Thyroid gland (tissue), 4 donors: Measurements from ENCODE around the gene SMIM41. TPM values are rescaled to one million over a fixed set of nuclear protein-coding genes. Genes with fewer than 3 reads are reported as not detected.

Experiments
- DNase-seq, 2 donors: peaks; one replicate each; pipeline ENCODE4 v3.0.0-alpha.2; 2019
- H3K27ac ChIP-seq, 3 donors: fragments of 200-600 bp; sonication (generic); 1 replicate in 2 of 3; 2 replicates in 1 of 3; pipeline ENCODE4 v1.5.1; 2016 to 2019; ENCODE audit warnings: mild to moderate bottlenecking in 1 of 3, moderate library complexity in 1 of 3
- H3K27me3 ChIP-seq: fragments of 200-600 bp; sonication (generic); one replicate; pipeline ENCODE4 v1.5.1; 2019
- H3K36me3 ChIP-seq, 2 donors: fragments of 200-600 bp; sonication (generic); one replicate each; pipeline ENCODE4 v1.5.1; 2016 to 2019
- H3K4me1 ChIP-seq, 2 donors: fragments of 200-600 bp; sonication (generic); one replicate each; pipeline ENCODE4 v1.5.1; 2017 to 2019
- H3K4me3 ChIP-seq, 3 donors: fragments of 200-600 bp; sonication (generic); replicated peaks in 1 of 3; 1 replicate in 2 of 3; 2 replicates in 1 of 3; pipeline ENCODE4 v1.5.1; 2016; ENCODE audit warnings: mild to moderate bottlenecking in 1 of 3
- H3K9me3 ChIP-seq: fragments of 200-600 bp; sonication (generic); one replicate; pipeline ENCODE4 v1.5.1; 2017
- CTCF ChIP-seq, 6 experiments: fragments of 200-600 bp in 3 of 6; fragments of 450-650 bp in 3 of 6; sonication (generic) in 3 of 6; IDR thresholded peaks; one replicate each; pipeline ENCODE4 v1.5.1; 2016 to 2019; ENCODE audit warnings: antibody characterized with exemption in 6 of 6, mild to moderate bottlenecking in 2 of 6, inconsistent platforms in 1 of 6, moderate library complexity in 1 of 6
- POLR2A ChIP-seq, 2 donors: fragments of 450-650 bp; IDR thresholded peaks; one replicate each; pipeline ENCODE4 v1.6.1; 2017; ENCODE audit warnings: antibody characterized with exemption in 2 of 2, mild to moderate bottlenecking in 2 of 2, moderate library complexity in 1 of 2
- WGBS, 2 donors: methylation state at CpG; one replicate each; pipeline ENCODE4 v1.1.5; 2017; 5-methylcytosine and 5-hydroxymethylcytosine counted together
- intact Hi-C: fragments of 100-400 bp; cut with DNase I; formaldehyde crosslinking; loops from one replicate; pipeline ENCODE4 v1.15.1; 2023
- total RNA-seq, 4 donors: library from RNA; depleted of rRNA; stranded (reverse); fragments of >200 nt; gene quantifications; one replicate each; pipeline ENCODE4 v1.2.3, GENCODE V29; 2016

Gene SMIM41
- total RNA-seq, 4 donors from 2014 or later: 0.67 TPM; not detected in 3

DNA sequence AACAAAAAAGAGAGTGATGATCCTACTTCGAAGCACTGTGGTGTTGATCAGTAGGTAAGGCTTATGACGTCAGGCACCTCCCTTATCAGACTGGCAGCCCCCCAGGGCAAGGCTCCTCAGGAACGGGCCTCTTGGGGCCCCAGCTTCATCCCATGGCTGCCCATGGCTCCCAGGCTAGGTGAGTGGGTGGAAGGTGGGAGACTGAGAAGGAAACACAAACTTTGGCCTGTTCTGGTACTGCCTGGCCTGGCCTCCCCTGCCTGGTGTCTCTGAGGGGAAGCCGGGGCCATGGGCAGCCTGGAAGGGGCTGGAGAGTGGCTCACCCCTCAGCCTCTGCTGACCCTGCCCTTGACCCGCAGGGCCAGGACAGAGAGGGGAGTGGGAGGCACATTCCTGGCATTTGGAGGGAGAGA is 73.4 kb downstream of the SMIM41 start:
- H3K36me3 ChIP-seq: no peaks in the 10 kb centered on the region
- no peaks in the 10 kb centered on the region for H3K27me3 ChIP-seq
- H3K4me3 ChIP-seq: no peak overlapping the region
- no peak for TF ChIP-seq POLR2A (IDR thresholded peaks at IDR 0.05)
- no peak for TF ChIP-seq CTCF (IDR thresholded peaks at IDR 0.05)
- intact Hi-C loops: loop anchor here (10.0 kb wide), 1 partner anchor 352 kb away; no protein-coding TSS in a partner anchor
- no peaks in the 10 kb centered on the region for H3K9me3 ChIP-seq
- peak overlapping the region in 1 of 3 donors; percentile 98 for H3K27ac ChIP-seq
- H3K4me1 ChIP-seq: peaks cover 31 to 53% of the 10 kb centered on the region in 2 donors
- WGBS, 2 donors: 87 to 96% methylated on average over 5 of the region's 5 CpGs
- no peak for DNase-seq

DNA sequence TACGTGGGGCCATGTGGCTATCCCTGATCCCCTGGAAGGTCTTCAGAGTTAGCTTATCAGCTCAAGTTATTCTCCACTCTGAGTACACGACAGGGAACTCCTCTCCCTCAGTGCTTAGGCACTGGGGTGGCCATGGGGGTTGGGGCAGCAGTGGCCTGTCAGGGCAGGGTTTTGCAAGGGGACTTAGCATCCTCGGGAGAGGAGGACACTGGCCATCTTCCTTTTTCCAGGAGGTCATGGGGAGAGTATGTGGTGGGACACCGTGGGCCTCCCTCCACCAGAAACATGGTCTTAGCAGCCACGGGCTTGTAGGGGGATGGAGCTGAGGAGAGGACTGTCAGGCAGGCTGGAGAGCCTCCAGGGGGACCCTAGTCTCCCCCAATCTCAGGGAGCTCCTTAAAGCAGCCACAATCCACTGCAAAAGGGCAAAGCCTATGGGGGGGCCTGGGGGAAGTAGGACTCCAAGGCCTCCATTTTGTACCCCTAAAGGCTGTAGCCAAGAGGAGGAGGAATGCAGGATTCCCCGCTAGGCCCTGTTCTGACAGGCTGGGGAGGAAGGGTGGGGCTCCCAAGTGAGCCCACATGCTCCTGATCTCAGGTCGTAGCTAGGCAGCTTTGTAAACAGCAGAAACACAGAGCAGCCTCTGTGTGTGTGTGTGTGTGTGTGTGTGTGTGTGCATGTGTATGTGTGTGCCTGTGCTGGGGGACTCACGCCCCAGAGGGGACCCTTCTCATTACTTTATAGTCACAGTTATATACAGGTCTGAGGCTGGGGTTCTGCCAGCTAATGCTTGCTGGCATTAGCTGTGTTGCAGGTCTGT is 75.8 kb downstream of the SMIM41 start:
- peaks cover 8 to 30% of the 10 kb centered on the region in 2 donors for H3K4me1 ChIP-seq
- intact Hi-C loops: loop anchor here (5.0 to 10.0 kb wide), 3 partner anchors 172 to 722 kb away; no protein-coding TSS in a partner anchor
- no peak overlapping the region for H3K27ac ChIP-seq
- WGBS, 2 donors: 63% methylated on average over 7 of the region's 8 CpGs; no CpG with 5 or more reads in 1 of the 2 donors
- TF ChIP-seq CTCF (IDR thresholded peaks at IDR 0.05): no peak
- H3K9me3 ChIP-seq: no peaks in the 10 kb centered on the region
- H3K36me3 ChIP-seq: no peaks in the 10 kb centered on the region
- H3K27me3 ChIP-seq: no peaks in the 10 kb centered on the region
- no peak overlapping the region for H3K4me3 ChIP-seq
- no peak for DNase-seq

DNA sequence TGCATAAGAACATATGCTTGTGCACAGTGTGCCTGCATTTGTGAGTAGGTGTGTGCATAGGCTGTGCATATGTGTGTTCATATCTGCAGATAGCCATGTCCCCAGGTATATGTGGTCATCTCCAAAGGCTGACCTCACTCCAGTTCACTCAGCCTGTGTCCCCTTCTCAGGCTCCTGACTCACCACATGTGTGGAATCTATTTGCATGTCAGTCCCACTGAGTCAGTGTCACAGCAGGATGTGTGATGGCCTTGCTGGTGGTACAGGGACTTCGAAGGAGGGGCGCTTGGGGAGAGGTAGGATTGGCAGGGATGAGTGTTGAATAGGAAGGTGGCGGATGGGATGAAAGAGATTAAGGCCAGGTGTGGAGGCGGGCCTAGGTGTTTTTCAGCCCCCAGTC is 76.8 kb downstream of the SMIM41 start:
- 89% methylated on average over 4 of the region's 4 CpGs for WGBS, 2 donors
- peaks cover 8 to 22% of the 10 kb centered on the region in 2 donors for H3K4me1 ChIP-seq
- intact Hi-C loops: loop anchor here (5.0 to 10.0 kb wide), 3 partner anchors 171 to 721 kb away; no protein-coding TSS in a partner anchor

DNA sequence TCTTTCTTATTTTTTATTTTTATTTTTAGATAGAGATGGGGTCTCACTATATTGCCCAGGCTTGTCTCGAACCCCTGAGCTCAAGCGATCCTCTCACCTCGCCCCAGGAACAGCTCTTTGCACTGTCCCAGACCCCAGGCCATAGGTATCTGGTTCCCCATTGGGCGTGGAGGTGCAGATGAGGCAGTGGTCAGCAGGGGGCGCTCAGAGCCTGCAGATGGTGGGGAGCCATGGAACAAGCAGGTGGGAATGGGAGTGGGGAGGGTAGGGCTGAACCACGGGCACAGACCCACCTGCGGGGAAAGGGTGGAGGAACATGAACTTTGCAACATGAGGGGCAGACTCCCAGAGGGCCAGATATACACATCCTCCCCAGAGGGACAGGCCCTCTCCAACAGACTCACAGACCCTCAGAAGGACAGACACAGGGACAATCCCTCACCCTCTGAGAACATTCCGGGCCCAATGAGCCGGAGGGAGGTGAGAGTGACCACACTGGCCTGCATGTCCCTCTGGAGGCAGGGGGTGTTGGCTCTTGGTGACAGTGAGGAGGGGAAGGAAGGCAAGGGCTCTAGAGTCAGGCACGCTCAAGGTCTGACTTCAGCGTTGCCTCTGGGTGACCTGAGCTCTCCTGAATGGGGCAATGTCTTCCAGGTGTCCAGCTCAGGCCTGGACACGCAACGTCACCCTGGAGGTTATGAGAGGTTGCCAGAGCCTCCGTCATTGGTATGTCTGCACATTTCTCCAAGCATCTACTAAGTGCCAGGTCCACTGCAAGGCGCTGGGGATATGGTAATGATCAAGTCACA is 77.5 kb downstream of the SMIM41 start:
- no peak for TF ChIP-seq POLR2A (IDR thresholded peaks at IDR 0.05)
- peak; percentile 88 to 98 (median 95) for TF ChIP-seq CTCF (IDR thresholded peaks at IDR 0.05)
- Histone ChIP-seq H3K9me3 (no peaks in the 10 kb centered on the region), H3K4me1 (peaks cover 5 to 16% of the 10 kb centered on the region in 2 donors), H3K4me3 (no peak overlapping the region), H3K27me3 (no peaks in the 10 kb centered on the region), H3K36me3 (no peaks in the 10 kb centered on the region), H3K27ac (peak overlapping the region in 2 of 3 donors; percentile 43 to 52)
- intact Hi-C loops: loop anchor here (5.0 to 10.0 kb wide), 3 partner anchors 170 to 720 kb away; no protein-coding TSS in a partner anchor
- DNase-seq: peak; percentile 81 to 85
- 38 to 48% methylated on average over 11 to 15 of the region's 15 CpGs for WGBS, 2 donors

More for the DNA sequence above, 76.8 kb downstream of the SMIM41 start:
- Histone ChIP-seq H3K27me3 (no peaks in the 10 kb centered on the region), H3K36me3 (no peaks in the 10 kb centered on the region), H3K27ac (no peak overlapping the region), H3K9me3 (no peaks in the 10 kb centered on the region), H3K4me3 (no peak overlapping the region)
- no peak for DNase-seq
- TF ChIP-seq POLR2A (IDR thresholded peaks at IDR 0.05): no peak
- no peak for TF ChIP-seq CTCF (IDR thresholded peaks at IDR 0.05)
